Activated CD8-positive, alpha-beta T cell treated with anti-CD3 and anti-CD28 coated beads, Interleukin-2, amount 10 ng/mL, durations not matched to agents 7 days and 5 days (primary cell): ENCODE data around the gene ATP6V1E1. TPM values are rescaled to one million over a fixed set of nuclear protein-coding genes. Genes with fewer than 3 reads are reported as not detected.

Source experiments
- ATAC-seq: fragments of 150-1000 bp; cut with Tn5 transposase; one replicate; pipeline ENCODE4 v1.10.0; 2021; ENCODE audit warnings: moderate library complexity
- CTCF ChIA-PET: fragments of 350-600 bp; sonication (Branson Sonifier 250); formaldehyde crosslinking; loops from one replicate; lab custom pipeline; 2021; ENCODE audit warnings: antibody characterized with exemption; lab: Charles Lee
- POLR2A ChIA-PET: fragments of 350-600 bp; sonication (Branson Sonifier 250); formaldehyde crosslinking; loops from one replicate; lab custom pipeline; 2021; ENCODE audit warnings: antibody characterized with exemption; lab: Charles Lee
- DNase-seq: peaks from one replicate; pipeline ENCODE4 v3.0.0-alpha.2; 2020
- H3K27ac Mint-ChIP-seq: one replicate; pipeline ENCODE4 v1.8.0; 2021; ENCODE audit warnings: mild to moderate bottlenecking, mixed read lengths
- H3K27me3 Mint-ChIP-seq: one replicate; pipeline ENCODE4 v1.8.0; 2021; ENCODE audit warnings: low read depth, mixed read lengths
- H3K36me3 Mint-ChIP-seq: one replicate; pipeline ENCODE4 v1.8.0; 2021; ENCODE audit warnings: low read depth, mixed read lengths
- H3K4me1 Mint-ChIP-seq: one replicate; pipeline ENCODE4 v1.8.0; 2021; ENCODE audit warnings: low read depth, mixed read lengths
- H3K4me3 Mint-ChIP-seq: one replicate; pipeline ENCODE4 v1.8.0; 2021; ENCODE audit warnings: mild to moderate bottlenecking, mixed read lengths
- H3K9me3 Mint-ChIP-seq: one replicate; pipeline ENCODE4 v1.8.0; 2022; ENCODE audit warnings: mixed read lengths; ENCODE audit not compliant: insufficient read depth
- total RNA-seq, 2 experiments: library from RNA; stranded (reverse); gene quantifications; one replicate each; pipeline ENCODE4 v1.2.3, GENCODE V29; 2021

ATP6V1E1 gene
- total RNA-seq, 2 experiments from 2014 or later = 86.2 to 88.8 TPM

DNA sequence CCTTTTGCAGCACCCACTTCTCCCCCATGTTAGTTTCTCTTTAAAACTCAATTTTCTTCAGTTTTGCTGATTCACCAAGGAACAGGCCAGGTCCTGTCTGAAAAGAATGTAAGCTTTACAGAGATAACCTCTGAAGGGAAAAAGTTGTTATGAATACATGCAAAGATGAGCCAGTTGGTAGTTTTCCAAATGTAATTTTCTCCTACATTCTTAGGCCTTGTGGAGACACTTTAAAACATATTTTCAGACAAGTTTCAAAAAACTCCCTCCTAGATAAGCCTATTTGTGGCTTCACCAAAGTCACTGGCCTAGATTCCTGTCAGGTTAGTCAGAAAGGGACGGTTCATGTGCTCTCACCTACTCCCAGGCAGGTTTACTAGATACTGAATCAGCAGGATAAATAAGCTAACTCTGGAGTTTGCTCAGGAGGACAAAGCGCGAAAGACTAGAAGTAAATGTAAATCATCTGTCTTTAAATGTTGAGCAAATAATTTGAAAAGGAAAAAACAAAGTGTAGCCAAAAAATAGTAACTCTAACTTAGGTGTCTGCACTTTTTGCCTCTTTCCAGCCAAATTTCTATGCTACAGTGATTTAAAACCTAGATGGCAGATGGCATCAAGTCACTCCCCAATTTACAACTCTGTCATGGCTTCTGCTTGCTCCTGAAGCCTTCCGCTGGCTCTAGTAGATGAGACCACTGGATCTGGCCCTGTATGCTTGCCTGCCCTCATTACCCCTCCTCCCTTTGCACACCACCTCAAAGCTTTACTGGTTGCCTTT is 4.9 kb upstream of the ATP6V1E1 start:
- ATAC-seq (no peak), DNase-seq (no peak)
- Mint-ChIP-seq H3K9me3 (no peaks in the 10 kb centered on the region), H3K4me1 (peaks cover 23% of the 10 kb centered on the region), H3K4me3 (no peak overlapping the region), H3K27me3 (no peaks in the 10 kb centered on the region), H3K27ac (no peak overlapping the region), H3K36me3 (peaks cover 1% of the 10 kb centered on the region)
- CTCF ChIA-PET = no interaction called here
- POLR2A ChIA-PET = no interaction called here

DNA sequence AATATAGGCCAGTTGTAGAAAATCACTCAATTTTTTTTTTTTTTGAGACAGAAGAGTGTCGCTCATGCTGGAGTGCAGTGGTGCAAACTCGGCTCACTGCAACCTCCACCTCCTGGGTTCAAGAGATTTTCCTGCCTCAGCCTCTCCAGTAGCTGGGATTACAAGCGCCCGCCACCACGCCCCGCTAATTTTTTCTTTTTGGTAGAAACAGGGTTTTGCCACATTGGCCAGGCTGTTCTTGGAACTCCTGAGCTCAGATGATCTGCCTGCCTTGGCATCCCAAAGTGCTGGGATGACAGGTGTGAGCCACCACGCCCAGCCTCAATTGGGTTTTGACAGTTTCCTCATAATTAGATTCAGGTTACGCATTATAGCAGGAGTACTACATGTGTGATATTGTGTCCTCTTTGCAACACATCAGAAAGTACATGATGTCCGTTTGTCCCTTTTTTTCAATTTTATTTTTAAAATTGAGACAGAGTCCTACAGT is 2.6 kb upstream of the ATP6V1E1 start:
- POLR2A ChIA-PET = no interaction called here
- no peak for DNase-seq
- ATAC-seq = no peak
- Mint-ChIP-seq H3K4me1 (peaks cover 17% of the 10 kb centered on the region), H3K9me3 (no peaks in the 10 kb centered on the region), H3K36me3 (peaks cover 2% of the 10 kb centered on the region), H3K4me3 (no peak overlapping the region), H3K27me3 (no peaks in the 10 kb centered on the region), H3K27ac (no peak overlapping the region)
- CTCF ChIA-PET = no interaction called here

DNA sequence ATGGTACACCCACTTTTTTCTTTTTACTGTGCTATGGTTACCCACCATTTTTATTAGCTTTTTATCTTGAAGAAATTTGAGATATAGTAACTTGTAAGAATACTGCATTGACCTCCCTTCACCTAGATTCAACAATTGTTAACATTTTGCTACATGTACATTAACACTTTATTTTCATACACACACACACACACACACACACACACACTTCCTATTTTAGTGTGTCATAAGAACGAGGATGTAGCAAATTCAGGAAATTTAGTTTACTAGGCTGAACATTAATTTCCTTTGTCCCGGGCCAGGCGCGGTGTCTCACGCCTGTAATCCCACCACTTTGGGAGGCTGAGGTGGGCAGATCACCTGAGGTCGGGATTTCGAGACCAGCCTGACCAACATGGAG is 1.1 kb upstream of the ATP6V1E1 start:
- no peak for ATAC-seq
- DNase-seq = no peak
- Mint-ChIP-seq H3K27me3 (no peaks in the 10 kb centered on the region), H3K4me1 (peaks cover 27% of the 10 kb centered on the region), H3K36me3 (peaks cover 9% of the 10 kb centered on the region), H3K27ac (peak overlapping the region; percentile 48), H3K9me3 (no peaks in the 10 kb centered on the region), H3K4me3 (peak overlapping the region; percentile 99)
- ChIA-PET CTCF (no interaction called here), POLR2A (interaction anchor here (1.0 kb wide), 1 partner anchor 9 kb away, joined by 4 read pairs; the partner anchor contains the start of gene BCL2L13)

DNA sequence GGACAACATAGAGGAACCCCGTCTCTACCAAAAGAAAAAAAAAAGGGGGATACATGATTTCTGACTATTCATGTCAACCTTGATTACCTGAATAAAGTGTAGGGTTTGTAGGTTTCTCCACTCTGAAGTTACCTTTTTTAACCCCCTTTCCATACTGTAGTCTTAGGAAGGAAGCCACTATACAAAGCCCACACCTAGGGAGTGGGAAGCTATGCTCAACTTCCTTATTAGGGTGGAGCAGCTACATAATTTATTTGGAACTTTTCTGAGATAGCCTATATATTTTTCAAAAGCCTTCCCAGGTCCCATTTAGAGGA is 582 bp upstream of the ATP6V1E1 start:
- Mint-ChIP-seq H3K27ac (peak overlapping the region; percentile 97), H3K4me3 (peak overlapping the region; percentile 99), H3K36me3 (peaks cover 10% of the 10 kb centered on the region), H3K27me3 (no peaks in the 10 kb centered on the region), H3K4me1 (peaks cover 28% of the 10 kb centered on the region), H3K9me3 (no peaks in the 10 kb centered on the region)
- ChIA-PET CTCF (no interaction called here), POLR2A (interaction anchor here (1.0 kb wide), 1 partner anchor 10 kb away, joined by 4 read pairs; the partner anchor contains the start of gene BCL2L13)
- DNase-seq (no peak), ATAC-seq (no peak)

DNA sequence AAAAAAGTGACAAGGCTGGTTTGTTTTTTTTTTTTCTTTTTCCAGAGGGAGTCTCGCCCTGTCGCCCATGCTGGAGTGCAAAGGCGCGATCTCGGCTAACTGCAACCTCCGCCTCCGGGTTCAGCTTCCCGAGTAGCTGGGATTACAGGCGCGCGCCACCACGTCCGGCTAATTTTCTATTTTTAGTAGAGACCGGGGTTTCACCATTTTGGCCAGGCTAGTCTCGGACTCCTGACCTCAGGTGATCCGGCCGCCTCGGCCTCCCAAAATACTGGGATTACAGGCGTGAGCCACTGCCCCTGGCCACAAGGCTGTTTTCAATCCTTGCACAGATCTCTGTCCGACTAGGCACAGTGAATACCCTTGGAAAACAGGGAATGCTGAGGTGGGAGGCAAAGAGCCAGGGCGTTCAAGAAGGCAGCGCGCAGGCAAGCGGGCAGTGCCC is 566 bp downstream of the ATP6V1E1 start:
- CTCF ChIA-PET = no interaction called here
- Mint-ChIP-seq H3K4me3 (peak overlapping the region; percentile 99), H3K27ac (peak overlapping the region; percentile 97), H3K9me3 (no peaks in the 10 kb centered on the region), H3K27me3 (no peaks in the 10 kb centered on the region), H3K4me1 (peaks cover 32% of the 10 kb centered on the region), H3K36me3 (peaks cover 15% of the 10 kb centered on the region)
- DNase-seq (no peak), ATAC-seq (no peak)
- POLR2A ChIA-PET = interaction anchor here (1.7 kb wide), 1 partner anchor 11 kb away, joined by 6 read pairs; the partner anchor contains the start of gene BCL2L13

DNA sequence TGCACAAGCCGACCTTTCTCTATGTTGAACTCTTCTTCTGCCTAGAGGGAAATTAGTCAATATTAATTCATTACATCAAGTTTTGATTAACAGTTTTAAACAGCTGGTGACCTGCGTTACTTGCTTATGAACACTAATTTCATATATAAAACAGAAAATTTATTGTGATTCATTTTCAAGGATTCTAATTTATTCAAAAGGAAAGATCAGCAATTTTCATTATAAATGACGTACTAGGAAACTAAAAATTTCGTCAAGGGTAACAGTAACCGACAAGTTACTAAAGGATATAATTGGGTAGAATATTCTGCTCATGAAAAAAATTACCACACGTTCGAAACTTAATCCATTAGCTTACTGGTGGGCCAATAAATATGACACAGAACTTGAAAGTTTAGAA is 15.3 kb downstream of the ATP6V1E1 start:
- Mint-ChIP-seq H3K9me3 (no peaks in the 10 kb centered on the region), H3K4me1 (no peaks in the 10 kb centered on the region), H3K27ac (no peak overlapping the region), H3K27me3 (no peaks in the 10 kb centered on the region), H3K36me3 (peaks cover 35% of the 10 kb centered on the region), H3K4me3 (no peak overlapping the region)
- no peak for DNase-seq
- POLR2A ChIA-PET = no interaction called here
- CTCF ChIA-PET = no interaction called here
- no peak for ATAC-seq

DNA sequence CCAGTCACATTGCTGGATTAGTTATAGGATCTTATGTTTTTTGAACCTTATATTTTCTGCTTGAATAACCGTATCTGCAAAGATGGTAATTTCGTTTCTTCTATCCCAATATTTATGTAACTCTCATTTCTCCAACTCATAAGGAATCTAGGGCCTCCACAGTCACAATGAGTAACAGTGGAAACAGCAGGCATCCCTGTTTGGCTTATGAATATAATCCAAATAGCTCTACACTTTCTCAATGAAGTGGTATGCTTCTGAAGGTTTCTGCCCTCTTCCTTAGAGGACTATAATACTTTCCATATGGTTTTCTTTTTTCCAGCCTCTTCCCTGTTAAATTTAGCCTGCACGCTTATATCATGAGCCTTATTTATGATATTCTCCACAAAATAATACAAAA is 16.5 kb downstream of the ATP6V1E1 start:
- H3K27ac Mint-ChIP-seq = no peak overlapping the region
- H3K27me3 Mint-ChIP-seq = no peaks in the 10 kb centered on the region
- H3K9me3 Mint-ChIP-seq = no peaks in the 10 kb centered on the region
- H3K4me1 Mint-ChIP-seq = no peaks in the 10 kb centered on the region
- no peak overlapping the region for H3K4me3 Mint-ChIP-seq
- POLR2A ChIA-PET = no interaction called here
- CTCF ChIA-PET = no interaction called here
- DNase-seq (no peak), ATAC-seq (no peak)
- H3K36me3 Mint-ChIP-seq = peaks cover 28% of the 10 kb centered on the region

DNA sequence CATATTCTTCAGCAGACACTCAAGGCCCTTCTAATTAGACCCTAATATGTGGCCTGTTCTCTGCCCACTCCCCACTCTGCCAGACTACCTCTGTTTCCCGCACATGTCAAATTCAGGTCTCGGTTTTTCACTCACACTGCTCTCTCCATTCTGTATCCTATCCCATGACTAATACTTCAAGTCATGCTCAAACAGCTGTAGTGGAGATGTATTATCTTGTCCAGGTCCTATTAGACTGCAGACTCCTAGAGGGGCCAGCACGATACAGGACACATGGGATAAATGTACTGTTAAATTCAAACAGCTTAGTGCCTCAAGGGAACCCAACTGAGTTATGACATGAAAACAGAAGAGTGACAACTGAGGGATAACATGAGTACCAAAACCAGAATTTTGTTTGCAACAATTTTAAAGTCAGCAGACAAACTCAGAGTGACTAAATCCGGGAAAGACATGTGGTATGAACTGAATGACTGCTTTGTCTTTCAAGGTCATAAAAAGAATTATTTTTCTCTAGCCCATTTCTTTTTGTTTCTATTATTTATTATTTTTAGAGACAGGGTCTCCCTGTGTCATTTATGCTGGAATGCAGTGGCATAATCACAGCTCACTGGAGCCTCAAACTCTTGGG is 20.5 kb downstream of the ATP6V1E1 start:
- H3K4me3 Mint-ChIP-seq = no peak overlapping the region
- no peak for ATAC-seq

DNA sequence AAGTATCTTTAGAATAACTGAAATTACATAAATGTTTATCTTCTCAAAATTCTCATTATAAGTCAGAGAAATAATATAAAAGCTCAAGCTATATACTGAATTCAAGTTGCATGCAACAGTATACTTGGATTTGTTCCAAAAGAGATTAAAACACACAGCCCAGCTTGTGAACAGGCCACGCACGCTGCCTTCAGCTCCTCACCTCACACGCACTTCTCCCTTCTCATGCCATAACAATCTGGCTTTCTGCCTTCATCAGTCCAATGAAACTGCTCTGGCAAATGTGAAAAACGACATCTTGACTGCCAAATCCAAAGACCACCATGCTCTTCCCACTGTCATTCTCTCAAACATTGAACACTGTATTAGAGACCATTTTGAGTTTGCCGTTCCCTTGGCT is 22.1 kb downstream of the ATP6V1E1 start:
- no peak overlapping the region for H3K4me3 Mint-ChIP-seq
- ATAC-seq (no peak), DNase-seq (no peak)
- no peaks in the 10 kb centered on the region for H3K27me3 Mint-ChIP-seq
- ChIA-PET CTCF (no interaction called here), POLR2A (no interaction called here)
- H3K9me3 Mint-ChIP-seq = no peaks in the 10 kb centered on the region
- no peak overlapping the region for H3K27ac Mint-ChIP-seq
- H3K36me3 Mint-ChIP-seq = peaks cover 21% of the 10 kb centered on the region
- H3K4me1 Mint-ChIP-seq = peaks cover 6% of the 10 kb centered on the region

More for the DNA sequence above, 20.5 kb downstream of the ATP6V1E1 start:
- ChIA-PET CTCF (no interaction called here), POLR2A (no interaction called here)
- no peaks in the 10 kb centered on the region for H3K27me3 Mint-ChIP-seq
- peaks cover 6% of the 10 kb centered on the region for H3K4me1 Mint-ChIP-seq
- no peak for DNase-seq
- no peak overlapping the region for H3K27ac Mint-ChIP-seq
- peaks cover 33% of the 10 kb centered on the region for H3K36me3 Mint-ChIP-seq
- no peaks in the 10 kb centered on the region for H3K9me3 Mint-ChIP-seq

DNA sequence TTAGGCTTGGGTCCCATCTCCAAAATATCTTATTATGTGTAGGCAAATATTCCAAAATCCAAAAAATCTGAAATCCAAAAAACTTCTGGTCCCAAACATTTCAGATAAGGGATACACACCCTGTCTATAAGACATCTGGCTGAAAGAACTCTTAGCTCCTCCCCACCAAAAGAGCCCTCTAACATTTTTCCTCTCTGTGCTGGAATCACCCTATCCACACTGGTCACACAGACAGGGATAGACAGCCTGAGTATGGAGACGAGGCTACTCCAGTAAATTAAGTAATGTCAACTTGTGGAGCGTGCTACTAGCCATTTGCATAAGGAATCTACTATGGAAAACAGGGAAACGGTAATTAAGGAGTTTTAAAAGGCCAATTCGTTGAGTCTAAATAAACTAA is 24.9 kb downstream of the ATP6V1E1 start:
- ATAC-seq = no peak
- peaks cover 26% of the 10 kb centered on the region for H3K36me3 Mint-ChIP-seq
- no peaks in the 10 kb centered on the region for H3K27me3 Mint-ChIP-seq
- DNase-seq = no peak
- ChIA-PET CTCF (no interaction called here), POLR2A (no interaction called here)
- H3K9me3 Mint-ChIP-seq = no peaks in the 10 kb centered on the region
- H3K4me3 Mint-ChIP-seq = no peak overlapping the region
- H3K27ac Mint-ChIP-seq = no peak overlapping the region
- H3K4me1 Mint-ChIP-seq = peaks cover 9% of the 10 kb centered on the region

DNA sequence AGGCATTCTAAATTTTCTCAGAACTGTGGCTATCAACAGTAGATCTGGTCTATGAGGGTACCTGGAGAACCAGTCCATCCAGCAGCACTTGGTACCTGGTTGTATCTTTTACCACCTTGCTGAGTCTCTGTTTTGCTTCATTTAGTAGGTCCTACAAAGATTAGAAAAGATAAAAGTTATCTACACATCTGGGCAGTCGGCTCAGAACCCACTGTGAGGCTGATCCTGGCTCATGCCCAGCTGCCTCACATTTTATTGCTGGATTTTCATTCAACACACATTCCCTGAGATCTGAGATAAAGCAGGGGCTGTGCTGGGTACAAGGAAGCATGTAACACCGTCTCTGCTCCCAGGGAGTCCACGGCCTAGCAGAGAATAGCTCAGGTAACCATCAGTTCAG is 27.5 kb downstream of the ATP6V1E1 start:
- Mint-ChIP-seq H3K27ac (peak overlapping the region; percentile 30), H3K4me1 (peaks cover 9% of the 10 kb centered on the region), H3K27me3 (no peaks in the 10 kb centered on the region), H3K9me3 (no peaks in the 10 kb centered on the region), H3K4me3 (no peak overlapping the region), H3K36me3 (peaks cover 49% of the 10 kb centered on the region)
- ChIA-PET CTCF (interaction anchor here (1.4 kb wide), 1 partner anchor 429 kb away, joined by 4 read pairs; no protein-coding TSS in a partner anchor), POLR2A (interaction anchor here (0.6 kb wide), 1 partner anchor 316 kb away, joined by 3 read pairs; no protein-coding TSS in a partner anchor)
- no peak for ATAC-seq
- DNase-seq = no peak

DNA sequence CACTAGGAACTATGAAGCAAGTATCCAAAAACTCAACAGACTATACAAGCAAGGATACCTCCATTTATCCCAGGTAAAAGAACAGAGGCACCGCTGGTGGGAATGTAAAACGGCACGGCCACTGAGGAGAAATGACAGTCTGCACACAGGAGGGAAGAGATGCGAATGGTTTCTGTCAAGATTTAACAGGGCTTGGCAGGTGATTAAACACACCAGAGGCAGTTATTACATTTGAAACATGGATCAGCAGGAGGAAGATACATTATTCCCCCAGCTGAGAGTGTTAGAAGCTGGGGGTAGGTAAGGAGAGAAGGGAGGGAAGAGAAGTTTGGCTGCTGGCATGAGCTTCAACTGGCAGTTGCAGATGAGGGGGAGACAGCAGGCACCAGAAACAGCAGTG is 30.2 kb downstream of the ATP6V1E1 start:
- Mint-ChIP-seq H3K4me1 (peaks cover 3% of the 10 kb centered on the region), H3K36me3 (peaks cover 64% of the 10 kb centered on the region), H3K27me3 (no peaks in the 10 kb centered on the region), H3K4me3 (no peak overlapping the region), H3K27ac (no peak overlapping the region), H3K9me3 (no peaks in the 10 kb centered on the region)
- ChIA-PET CTCF (no interaction called here), POLR2A (no interaction called here)
- DNase-seq (no peak), ATAC-seq (no peak)
